Endothelial cell of umbilical vein (primary cell): ENCODE results near the gene JMJD7. TPM values are rescaled to one million over a fixed set of nuclear protein-coding genes. Genes with fewer than 3 reads are reported as not detected.

Experiments used
- BruUV-seq: library from RNA; stranded (reverse); fragments of 400-500 nt; replicated peaks from 2 replicates; lab custom pipeline; 2021; lab: Mats Ljungman, UMichigan
- CTCF ChIA-PET: fragments of 300-600, 350-600 bp; sonication (Branson Sonifier 250); formaldehyde crosslinking; loops from one replicate; lab custom pipeline; 2021; ENCODE audit warnings: antibody characterized with exemption, inconsistent platforms; lab: Charles Lee
- POLR2A ChIA-PET: fragments of 300-600, 350-600 bp; sonication (Branson Sonifier 250); formaldehyde crosslinking; loops from one replicate; lab custom pipeline; 2021; ENCODE audit warnings: antibody characterized with exemption, inconsistent platforms; lab: Charles Lee
- DNase-seq: peaks from one replicate; pipeline ENCODE4 v3.0.0-alpha.2; 2011; ENCODE audit warnings: low read depth, low spot score
- FAIRE-seq: peaks from 2 replicates; lab custom pipeline; 2011; peaks lifted over from hg19 to GRCh38; lab: Jason Lieb, UNC
- H2AFZ ChIP-seq: 2 replicates; pipeline ENCODE4 v1.6.0; 2012; ENCODE audit warnings: low read depth, low read length, control low read depth, inconsistent platforms
- H3K27ac ChIP-seq: 2 replicates; pipeline ENCODE4 v1.5.1; 2011; ENCODE audit warnings: low read depth, mild to moderate bottlenecking, control low read depth, low read length, moderate library complexity; ENCODE audit not compliant: insufficient read depth
- H3K27me3 ChIP-seq, 2 experiments: 2 replicates each; pipeline versions ENCODE4 v1.6.0 to v1.6.1; 2011; ENCODE audit warnings: low read length in 2 of 2, mixed read lengths in 1 of 2; ENCODE audit not compliant: control insufficient read depth in 2 of 2, insufficient read depth in 2 of 2
- H3K36me3 ChIP-seq, 2 experiments: 2 replicates in 1 of 2; 3 replicates in 1 of 2; pipeline ENCODE4 v1.5.1; 2011; ENCODE audit warnings: low read length in 2 of 2, mild to moderate bottlenecking in 1 of 2, moderate library complexity in 1 of 2; ENCODE audit not compliant: control insufficient read depth in 2 of 2, insufficient read depth in 2 of 2; ENCODE audit errors: extremely low read depth in 1 of 2
- H3K4me1 ChIP-seq: 3 replicates; pipeline ENCODE4 v1.5.1; 2011; ENCODE audit warnings: mild to moderate bottlenecking, low read length; ENCODE audit not compliant: control insufficient read depth, insufficient read depth; ENCODE audit errors: extremely low read depth
- H3K4me2 ChIP-seq: 2 replicates; pipeline ENCODE4 v1.6.1; 2011; ENCODE audit warnings: low read length, control low read depth, mixed read lengths; ENCODE audit not compliant: insufficient read depth
- H3K4me3 ChIP-seq, 3 experiments: fragments of 200-600 bp in 1 of 3; sonication (generic), shearing (Covaris generic) in 1 of 3; replicated peaks in 1 of 3; 2 replicates each; pipeline ENCODE4 v1.5.1; 2011 to 2016; ENCODE audit warnings: control low read depth in 3 of 3, low read length in 3 of 3, mild to moderate bottlenecking in 2 of 3, inconsistent platforms in 1 of 3, low read depth in 1 of 3, moderate library complexity in 1 of 3; ENCODE audit not compliant: insufficient read depth in 1 of 3
- H3K79me2 ChIP-seq: 2 replicates; pipeline ENCODE4 v1.6.0; 2012; ENCODE audit warnings: low read length, inconsistent platforms; ENCODE audit not compliant: control insufficient read depth, insufficient read depth
- H3K9ac ChIP-seq: replicated peaks from 2 replicates; pipeline ENCODE3; 2011; ENCODE audit warnings: low read length, control low read depth; ENCODE audit not compliant: insufficient read depth; ENCODE audit errors: extremely low read depth
- H3K9me1 ChIP-seq: replicated peaks from 3 replicates; pipeline ENCODE4 v1.6.0; 2011; ENCODE audit warnings: mild to moderate bottlenecking, low read length; ENCODE audit not compliant: control insufficient read depth, insufficient read depth; ENCODE audit errors: extremely low read depth
- H3K9me3 ChIP-seq: replicated peaks from 2 replicates; pipeline ENCODE4 v1.5.1; 2012; ENCODE audit warnings: low read length, inconsistent platforms; ENCODE audit not compliant: control insufficient read depth, insufficient read depth
- H4K20me1 ChIP-seq: replicated peaks from 2 replicates; pipeline ENCODE3; 2011; ENCODE audit warnings: mild to moderate bottlenecking, low read length; ENCODE audit not compliant: control insufficient read depth, insufficient read depth; ENCODE audit errors: extremely low read depth
- CTCF ChIP-seq, 2 donors: IDR thresholded peaks; 1 replicate in 1 of 2; 2 replicates in 1 of 2; pipeline ENCODE4 v1.5.1; 2011; ENCODE audit warnings: low read length in 2 of 2, mild to moderate bottlenecking in 2 of 2, moderate library complexity in 2 of 2, control low read depth in 1 of 2, inconsistent platforms in 1 of 2, low read depth in 1 of 2; ENCODE audit not compliant: insufficient read depth in 1 of 2; ENCODE audit errors: extremely low read depth in 1 of 2
- EZH2 ChIP-seq: IDR thresholded peaks from 2 replicates; pipeline ENCODE4 v1.6.1; 2012; ENCODE audit warnings: borderline replicate concordance, low read depth, mild to moderate bottlenecking, moderate library complexity, low read length, inconsistent platforms; ENCODE audit not compliant: severe bottlenecking
- FOS ChIP-seq: IDR thresholded peaks from 2 replicates; pipeline ENCODE4 v1.6.1; 2011; ENCODE audit warnings: mild to moderate bottlenecking, low read length, moderate library complexity, borderline replicate concordance; ENCODE audit not compliant: insufficient read depth
- GATA2 ChIP-seq: IDR thresholded peaks from 2 replicates; pipeline ENCODE4 v1.7.0; 2011; ENCODE audit warnings: low read depth, mild to moderate bottlenecking, moderate library complexity, mixed read lengths, low read length; ENCODE audit not compliant: insufficient read length, insufficient read depth
- JUN ChIP-seq: IDR thresholded peaks from 2 replicates; pipeline ENCODE4 v1.6.1; 2011; ENCODE audit warnings: borderline replicate concordance, low read depth; ENCODE audit not compliant: insufficient read length, insufficient read depth
- MAX ChIP-seq: IDR thresholded peaks from 2 replicates; pipeline ENCODE4 v1.6.1; 2011; ENCODE audit not compliant: insufficient read depth, insufficient read length
- MYC ChIP-seq: IDR thresholded peaks from one replicate; pipeline ENCODE4 v1.6.1; 2011; ENCODE audit warnings: mild to moderate bottlenecking, low read depth, low read length
- POLR2A ChIP-seq: IDR thresholded peaks from 2 replicates; pipeline ENCODE4 v1.6.1; 2012; ENCODE audit warnings: low read depth, mild to moderate bottlenecking, control low read depth, low read length
- POLR2AphosphoS5 ChIP-seq: IDR thresholded peaks from 2 replicates; pipeline ENCODE4 v1.6.1; 2012; ENCODE audit warnings: low read depth, mild to moderate bottlenecking, control low read depth, low read length, moderate library complexity; ENCODE audit not compliant: insufficient read depth
- dilution Hi-C: fragments of 300-500 bp; cut with MboI; formaldehyde crosslinking; loops from one replicate; pipeline ENCODE4 v1.15.0; 2019; ENCODE audit warnings: low sequenced_read_pairs; ENCODE audit not compliant: extremely low pct_ligation_motif_present
- intact Hi-C: fragments of 100-400 bp; cut with micrococcal nuclease; formaldehyde crosslinking; loops from one replicate; pipeline ENCODE4 v1.10.0; 2022
- polyA plus RNA-seq, 4 experiments: library from polyadenylated mRNA; depleted of rRNA in 3 of 4; stranded (reverse) in 3 of 4; unstranded in 1 of 4; fragments of >200 nt; gene quantifications; 2 replicates each; pipeline versions ENCODE4 v1.2.1 to v1.2.3, GENCODE V29; 2011 to 2012; ENCODE audit warnings: missing spikeins in 1 of 4
- total RNA-seq: library from RNA; stranded (reverse); gene quantifications from 2 replicates; pipeline ENCODE4 v1.2.3, GENCODE V29; 2021

The JMJD7 gene
- total and polyA plus RNA-seq, 2 donors (not counting 3 experiments of a cell fraction or from before 2014, with no cell fraction given), result 7.3 to 11.4 TPM

GRCh38 chr15:41824062-41824745 lies 3.7 kb upstream of the JMJD7 start:
- Histone ChIP-seq H4K20me1 (no peaks in the 10 kb centered on the region), H2AFZ (no peak overlapping the region), H3K27me3 (no peaks in the 10 kb centered on the region), H3K27ac (no peak overlapping the region), H3K4me3 (no peak overlapping the region), H3K9me3 (no peaks in the 10 kb centered on the region), H3K4me2 (no peak overlapping the region), H3K9ac (no peak overlapping the region), H3K4me1 (peaks cover 10% of the 10 kb centered on the region), H3K36me3 (peaks cover 2 to 30% of the 10 kb centered on the region in 2 experiments), H3K9me1 (no peaks in the 10 kb centered on the region), H3K79me2 (no peaks in the 10 kb centered on the region)
- dilution Hi-C loops, result no loop called here
- ChIA-PET CTCF (interaction anchor here (0.8 to 1.5 kb wide), 3 partner anchors 50 to 80 kb away, joined by 3 to 6 read pairs (median 5); partner anchors contain the start of gene MAPKBP1), POLR2A (no interaction called here)
- DNase-seq, result no peak
- TF ChIP-seq MYC (no peak), MAX (no peak), JUN (no peak), FOS (no peak), POLR2A (no peak), EZH2 (no peak), POLR2AphosphoS5 (no peak), GATA2 (no peak), CTCF (IDR thresholded peaks at IDR 0.05; ENCODE audit: extremely low read depth in 1 of 2, insufficient read depth in 1 of 2, low read depth in 1 of 2, low read length in 2 of 2) (no peak)
- BruUV-seq, result no TSS peak
- no peak for FAIRE-seq
- intact Hi-C loops, result no loop called here
